Heart left ventricle (tissue), 13 donors: ENCODE results near the gene ADAMTS12.

ENCODE experiments used
- CTCF ChIP-seq, 12 donors: fragments of 200-600 bp; sonication (generic) in 4 of 12; IDR thresholded peaks; one replicate each; pipeline versions ENCODE4 v1.5.0 to v1.8.0; 2018 to 2022; ENCODE audit warnings: antibody characterized with exemption in 12 of 12, mild to moderate bottlenecking in 5 of 12
- POLR2A ChIP-seq, 2 donors: fragments of 450-650 bp; IDR thresholded peaks; one replicate each; pipeline ENCODE4 v1.6.1; 2017; ENCODE audit warnings: antibody characterized with exemption in 2 of 2, mild to moderate bottlenecking in 2 of 2, moderate library complexity in 2 of 2
- donor health status: ischemic (EF 13 %, LVEDD 7.1; RV severe dilation, severe dysfunction).
- donor health status: DM: no; HTN: yes; CAD: no.
- donor health status: DM: no; HTN: no; CAD: no.
- donor health status: ischemic (EF 25% LVEDD 6.9; RV normal size, moderate dysfunction).
- donor health status: ischemic (EF 25% LVEDD 5.7; RV mildly dilated, moderate dysfunction).
- donor health status: ischemic (EF 35%, LVEDD 5.7; RV mildly dilated, moderate dysfunction).
- donor health status: nonischemic (EF 11% LVEDD 7.7; RV severe dilation, severe dysfunction).
- donor health status: DM: yes; HTN: yes; CAD: no.
- donor health status: PGD.
- donor health status: ischemic (EF 29% LVEDD 5.4; RV normal size, mild dysfunction).
- donor health status: nonischemic (EF 23%, LVEDD 6.1; RV moderate dilation, normal function).

GRCh38 chr5:33494466-33494865 is 397.3 kb downstream of the ADAMTS12 start:
- no peak for TF ChIP-seq CTCF (IDR thresholded peaks at IDR 0.05)
- TF ChIP-seq POLR2A (IDR thresholded peaks at IDR 0.05): no peak
